Thyroid gland (tissue), 4 donors: ENCODE measurements around the gene POLR3GL. TPM values are rescaled to one million over a fixed set of nuclear protein-coding genes. Genes with fewer than 3 reads are reported as not detected.

ENCODE experiments used
- DNase-seq, 2 donors: peaks; one replicate each; pipeline ENCODE4 v3.0.0-alpha.2; 2019
- H3K27ac ChIP-seq, 3 donors: fragments of 200-600 bp; sonication (generic); 1 replicate in 2 of 3; 2 replicates in 1 of 3; pipeline ENCODE4 v1.5.1; 2016 to 2019; ENCODE audit warnings: mild to moderate bottlenecking in 1 of 3, moderate library complexity in 1 of 3
- H3K27me3 ChIP-seq: fragments of 200-600 bp; sonication (generic); one replicate; pipeline ENCODE4 v1.5.1; 2019
- H3K36me3 ChIP-seq, 2 donors: fragments of 200-600 bp; sonication (generic); one replicate each; pipeline ENCODE4 v1.5.1; 2016 to 2019
- H3K4me1 ChIP-seq, 2 donors: fragments of 200-600 bp; sonication (generic); one replicate each; pipeline ENCODE4 v1.5.1; 2017 to 2019
- H3K4me3 ChIP-seq, 3 donors: fragments of 200-600 bp; sonication (generic); replicated peaks in 1 of 3; 1 replicate in 2 of 3; 2 replicates in 1 of 3; pipeline ENCODE4 v1.5.1; 2016; ENCODE audit warnings: mild to moderate bottlenecking in 1 of 3
- H3K9me3 ChIP-seq: fragments of 200-600 bp; sonication (generic); one replicate; pipeline ENCODE4 v1.5.1; 2017
- CTCF ChIP-seq, 6 experiments: fragments of 200-600 bp in 3 of 6; fragments of 450-650 bp in 3 of 6; sonication (generic) in 3 of 6; IDR thresholded peaks; one replicate each; pipeline ENCODE4 v1.5.1; 2016 to 2019; ENCODE audit warnings: antibody characterized with exemption in 6 of 6, mild to moderate bottlenecking in 2 of 6, inconsistent platforms in 1 of 6, moderate library complexity in 1 of 6
- POLR2A ChIP-seq, 2 donors: fragments of 450-650 bp; IDR thresholded peaks; one replicate each; pipeline ENCODE4 v1.6.1; 2017; ENCODE audit warnings: antibody characterized with exemption in 2 of 2, mild to moderate bottlenecking in 2 of 2, moderate library complexity in 1 of 2
- whole genome bisulfite sequencing, 2 donors: methylation state at CpG; one replicate each; pipeline ENCODE4 v1.1.5; 2017; 5-methylcytosine and 5-hydroxymethylcytosine counted together
- intact Hi-C: fragments of 100-400 bp; cut with DNase I; formaldehyde crosslinking; loops from one replicate; pipeline ENCODE4 v1.15.1; 2023
- total RNA-seq, 4 donors: library from RNA; depleted of rRNA; stranded (reverse); fragments of >200 nt; gene quantifications; one replicate each; pipeline ENCODE4 v1.2.3, GENCODE V29; 2016

The POLR3GL gene
- total RNA-seq, 4 donors from 2014 or later = 12.5 to 36.4 (median 22.7) TPM

- Histone ChIP-seq H3K9me3 (no peaks in the 10 kb centered on the region), H3K4me1 (peaks cover 5 to 15% of the 10 kb centered on the region in 2 donors), H3K36me3 (no peaks in the 10 kb centered on the region), H3K4me3 (no peak overlapping the region), H3K27ac (peak overlapping the region; percentile 32 to 75 (median 72)), H3K27me3 (no peaks in the 10 kb centered on the region)
- WGBS, 2 donors = 37 to 38% methylated on average over 7 of the region's 7 CpGs
- intact Hi-C loops = no loop called here
- peak; percentile 73 to 76 for DNase-seq
- TF ChIP-seq CTCF (IDR thresholded peaks at IDR 0.05) (no peak), POLR2A (IDR thresholded peaks at IDR 0.05) (peak in 1 of 2 donors; percentile 41)
Observed at GRCh38 chr1:145972580-145972979, 8.1 kb downstream of the POLR3GL start.

GRCh38 chr1:145974721-145975120 is 10.2 kb downstream of the POLR3GL start:
- Histone ChIP-seq H3K4me1 (peaks cover 23 to 32% of the 10 kb centered on the region in 2 donors), H3K27me3 (no peaks in the 10 kb centered on the region), H3K4me3 (no peak overlapping the region), H3K36me3 (no peaks in the 10 kb centered on the region), H3K27ac (no peak overlapping the region), H3K9me3 (no peaks in the 10 kb centered on the region)
- no peak for TF ChIP-seq CTCF (IDR thresholded peaks at IDR 0.05)
- intact Hi-C loops = no loop called here
- 88 to 93% methylated on average over 7 of the region's 7 CpGs for WGBS, 2 donors
- DNase-seq = no peak

GRCh38 chr1:145975216-145975615 is 10.7 kb downstream of the POLR3GL start:
- no peak overlapping the region for H3K4me3 ChIP-seq
- DNase-seq = no peak
- no peaks in the 10 kb centered on the region for H3K36me3 ChIP-seq
- no peak overlapping the region for H3K27ac ChIP-seq
- H3K27me3 ChIP-seq = no peaks in the 10 kb centered on the region
- no peaks in the 10 kb centered on the region for H3K9me3 ChIP-seq
- 79 to 85% methylated on average over 4 of the region's 4 CpGs for WGBS, 2 donors
- H3K4me1 ChIP-seq = peaks cover 28 to 37% of the 10 kb centered on the region in 2 donors
- TF ChIP-seq POLR2A (IDR thresholded peaks at IDR 0.05) (no peak), CTCF (IDR thresholded peaks at IDR 0.05) (no peak)
- intact Hi-C loops = no loop called here

- H3K36me3 ChIP-seq = no peaks in the 10 kb centered on the region
- H3K4me3 ChIP-seq = no peak overlapping the region
- H3K9me3 ChIP-seq = no peaks in the 10 kb centered on the region
- no peak for DNase-seq
- WGBS, 2 donors = 84 to 87% methylated on average over 5 of the region's 5 CpGs
- H3K4me1 ChIP-seq = peaks cover 44 to 55% of the 10 kb centered on the region in 2 donors
- peak overlapping the region in 2 of 3 donors; percentile 69 to 96 for H3K27ac ChIP-seq
- H3K27me3 ChIP-seq = no peaks in the 10 kb centered on the region
- intact Hi-C loops = no loop called here
- TF ChIP-seq CTCF (IDR thresholded peaks at IDR 0.05) = no peak
- no peak for TF ChIP-seq POLR2A (IDR thresholded peaks at IDR 0.05)
Observed at GRCh38 chr1:145977016-145977415, 12.5 kb downstream of the POLR3GL start.

GRCh38 chr1:145977486-145978470 is 13.3 kb downstream of the POLR3GL start:
- Histone ChIP-seq H3K27ac (peak overlapping the region; percentile 86 to 98 (median 96)), H3K4me1 (peaks cover 50 to 61% of the 10 kb centered on the region in 2 donors), H3K36me3 (no peaks in the 10 kb centered on the region), H3K27me3 (no peaks in the 10 kb centered on the region), H3K4me3 (no peak overlapping the region), H3K9me3 (no peaks in the 10 kb centered on the region)
- no peak for TF ChIP-seq POLR2A (IDR thresholded peaks at IDR 0.05)
- TF ChIP-seq CTCF (IDR thresholded peaks at IDR 0.05) = peak; percentile 59 to 96 (median 85)
- peak; percentile 80 to 81 for DNase-seq
- 22 to 23% methylated on average over 9 of the region's 9 CpGs for WGBS, 2 donors
- intact Hi-C loops = no loop called here
